Heart right ventricle (tissue), 16 donors: Measurements from ENCODE around the gene ARHGAP1. TPM values are rescaled to one million over a fixed set of nuclear protein-coding genes. Genes with fewer than 3 reads are reported as not detected.

Experiments
- ATAC-seq, 8 donors: fragments of 200-7000 bp; cut with Tn5 transposase; one replicate each; pipeline ENCODE4 v1.9.1; 2020; ENCODE audit warnings: mild to moderate bottlenecking in 8 of 8, moderate library complexity in 8 of 8, moderate number of reproducible peaks in 1 of 8
- DNase-seq, 2 donors: peaks; one replicate each; pipeline ENCODE4 v3.0.0-alpha.2; 2020
- H3K27ac ChIP-seq, 10 donors: fragments of 200-600 bp; sonication (generic) in 2 of 10; one replicate each; pipeline versions ENCODE4 v1.5.0 to v1.8.0; 2020 to 2022; ENCODE audit warnings: mild to moderate bottlenecking in 3 of 10
- H3K27me3 ChIP-seq, 7 donors: fragments of 200-600 bp; one replicate each; pipeline ENCODE4 v1.8.0; 2021 to 2022; ENCODE audit warnings: mild to moderate bottlenecking in 2 of 7
- H3K36me3 ChIP-seq, 9 donors: fragments of 200-600 bp; sonication (generic) in 1 of 9; one replicate each; pipeline versions ENCODE4 v1.5.0 to v1.8.0; 2020 to 2022; ENCODE audit warnings: mild to moderate bottlenecking in 2 of 9
- H3K4me1 ChIP-seq, 9 donors: fragments of 200-600 bp; sonication (generic) in 1 of 9; one replicate each; pipeline versions ENCODE4 v1.5.0 to v1.8.0; 2020 to 2022; ENCODE audit warnings: mild to moderate bottlenecking in 4 of 9
- H3K4me3 ChIP-seq, 10 donors: fragments of 200-600 bp; sonication (generic) in 2 of 10; one replicate each; pipeline versions ENCODE4 v1.5.0 to v1.8.0; 2020 to 2022; ENCODE audit warnings: mild to moderate bottlenecking in 7 of 10, moderate library complexity in 2 of 10
- H3K9me3 ChIP-seq, 11 donors: fragments of 200-600 bp in 10 of 11; sonication (generic) in 2 of 11; one replicate each; pipeline versions ENCODE4 v1.5.0 to v1.8.0; 2013 to 2022; ENCODE audit warnings: mild to moderate bottlenecking in 2 of 11, control low read depth in 1 of 11, moderate library complexity in 1 of 11
- CTCF ChIP-seq, 9 donors: fragments of 200-600 bp; sonication (generic) in 2 of 9; IDR thresholded peaks; one replicate each; pipeline versions ENCODE4 v1.5.0 to v1.8.0; 2021 to 2022; ENCODE audit warnings: antibody characterized with exemption in 9 of 9, mild to moderate bottlenecking in 5 of 9, moderate library complexity in 1 of 9
- WGBS, 2 donors: extraction: QIAGEN DNeasy Blood & Tissue Kit; methylation state at CpG; one replicate each; pipeline ENCODE4 v1.1.7; 2013; ENCODE audit warnings: inconsistent platforms in 1 of 2; 5-methylcytosine and 5-hydroxymethylcytosine counted together
- intact Hi-C, 10 donors: fragments of 100-400 bp; cut with DNase I; formaldehyde crosslinking; loops; one replicate each; pipeline versions ENCODE4 v1.11.1 to v1.14.2; 2022
- polyA plus RNA-seq, 2 donors: library from polyadenylated mRNA; stranded (reverse); fragments of 200-250 nt; gene quantifications; one replicate each; pipeline ENCODE4 v1.2.3, GENCODE V29; 2013
- total RNA-seq, 10 donors: library from RNA; stranded (reverse); fragmentation: NEBNext Ultra II Directional in 3 of 10; extraction: Animal tissue kit (Norgen Biotek cat#: 25700) in 3 of 10; gene quantifications; one replicate each; pipeline versions ENCODE4 v1.2.1 to v1.2.4, GENCODE V29; 2021 to 2023
- donor health status: Arrhythmogenic right ventricular cardiomyopathy.
- donor health status: ischemic (EF 13 %, LVEDD 7.1; RV severe dilation, severe dysfunction).
- donor health status: healthy with polysubstance abuse.
- donor health status: DM: no; HTN: yes; CAD: no.
- donor health status: DM: no; HTN: no; CAD: no.
- donor health status: ischemic (EF 25% LVEDD 6.9; RV normal size, moderate dysfunction).
- donor health status: ischemic (EF 25% LVEDD 5.7; RV mildly dilated, moderate dysfunction).
- donor health status: healthy.
- donor health status: DM: yes; HTN: yes; CAD: no.
- donor health status: Ischemic cardiomyopathy.
- donor health status: ischemic (EF 35%, LVEDD 5.7; RV mildly dilated, moderate dysfunction).
- donor health status: nonischemic (EF 11% LVEDD 7.7; RV severe dilation, severe dysfunction).
- donor health status: DM: yes; HTN: yes; CAD: no.
- donor health status: PGD.
- donor health status: ischemic (EF 29% LVEDD 5.4; RV normal size, mild dysfunction).
- donor health status: nonischemic (EF 23%, LVEDD 6.1; RV moderate dilation, normal function).

Gene ARHGAP1
- total and polyA plus RNA-seq, 12 donors = 28.4 to 268 (median 124) TPM

GRCh38 chr11:46665356-46665755 lies 35.1 kb downstream of the ARHGAP1 start:
- Histone ChIP-seq H3K4me3 (no peak overlapping the region), H3K4me1 (peaks cover 9 to 68% (median 35%) of the 10 kb centered on the region in 9 donors), H3K9me3 (no peaks in the 10 kb centered on the region), H3K27ac (peak overlapping the region; percentile 29 to 82 (median 66)), H3K27me3 (no peaks in the 10 kb centered on the region), H3K36me3 (peaks cover 0 to 100% (median 46%) of the 10 kb centered on the region in 9 donors)
- ATAC-seq = no peak
- no peak for TF ChIP-seq CTCF (IDR thresholded peaks at IDR 0.05)
- intact Hi-C loops = loop anchor here in 1 of 10 donors (5.0 kb wide), 1 partner anchor 48 kb away; the partner anchor contains the start of genes ATG13 and HARBI1
- DNase-seq = no peak
- WGBS, 2 donors = 77 to 79% methylated on average over 1 of the region's 1 CpG

GRCh38 chr11:46664612-46665011 lies 35.8 kb downstream of the ARHGAP1 start:
- H3K27ac ChIP-seq = peak overlapping the region; percentile 29 to 82 (median 66)
- ATAC-seq (peak in 6 of 8 donors; percentile 7 to 48 (median 26)), DNase-seq (no peak)
- TF ChIP-seq CTCF (IDR thresholded peaks at IDR 0.05) = no peak
- intact Hi-C loops = loop anchor here in 1 of 10 donors (5.0 kb wide), 1 partner anchor 47 kb away; the partner anchor contains the start of genes ATG13 and HARBI1
- H3K36me3 ChIP-seq = peaks cover 0 to 100% (median 44%) of the 10 kb centered on the region in 9 donors
- peaks cover 10 to 63% (median 31%) of the 10 kb centered on the region in 9 donors for H3K4me1 ChIP-seq
- H3K9me3 ChIP-seq = no peaks in the 10 kb centered on the region
- WGBS, 2 donors = 49 to 53% methylated on average over 6 of the region's 6 CpGs
- H3K27me3 ChIP-seq = no peaks in the 10 kb centered on the region
- H3K4me3 ChIP-seq = no peak overlapping the region

- peaks cover 0 to 100% (median 44%) of the 10 kb centered on the region in 9 donors for H3K36me3 ChIP-seq
- WGBS, 2 donors = 80 to 86% methylated on average over 4 of the region's 4 CpGs
- no peak for DNase-seq
- intact Hi-C loops = no loop called here
- H3K9me3 ChIP-seq = no peaks in the 10 kb centered on the region
- no peak for ATAC-seq
- no peaks in the 10 kb centered on the region for H3K27me3 ChIP-seq
- no peak for TF ChIP-seq CTCF (IDR thresholded peaks at IDR 0.05)
- H3K4me1 ChIP-seq = peaks cover 13 to 56% (median 29%) of the 10 kb centered on the region in 9 donors
- H3K4me3 ChIP-seq = no peak overlapping the region
- H3K27ac ChIP-seq = peak overlapping the region in 8 of 10 donors; percentile 5 to 82 (median 58)
Observed at GRCh38 chr11:46663277-46663940, 37.0 kb downstream of the ARHGAP1 start.

- Histone ChIP-seq H3K36me3 (peaks cover 0 to 100% (median 44%) of the 10 kb centered on the region in 9 donors), H3K27me3 (no peaks in the 10 kb centered on the region), H3K9me3 (no peaks in the 10 kb centered on the region), H3K4me1 (peaks cover 15 to 50% (median 32%) of the 10 kb centered on the region in 9 donors), H3K27ac (peak overlapping the region in 2 of 10 donors; percentile 26 to 82), H3K4me3 (no peak overlapping the region)
- intact Hi-C loops = no loop called here
- TF ChIP-seq CTCF (IDR thresholded peaks at IDR 0.05) = no peak
- no peak for ATAC-seq
- no peak for DNase-seq
Observed at GRCh38 chr11:46662366-46662765, 38.1 kb downstream of the ARHGAP1 start.
